Bronchial epithelial cell (primary cell): ENCODE data around the gene RUBCNL. TPM values are rescaled to one million over a fixed set of nuclear protein-coding genes. Genes with fewer than 3 reads are reported as not detected.

Experiments used
- DNase-seq: peaks from one replicate; pipeline ENCODE4 v3.0.0-alpha.2; 2010; ENCODE audit warnings: low read depth
- FAIRE-seq: peaks from 2 replicates; lab custom pipeline; 2011; peaks lifted over from hg19 to GRCh38; lab: Jason Lieb, UNC
- H3K27me3 ChIP-seq: 2 replicates; pipeline ENCODE4 v1.5.1; 2011; ENCODE audit warnings: low read length; ENCODE audit not compliant: control insufficient read depth, insufficient read depth
- H3K36me3 ChIP-seq: 2 replicates; pipeline ENCODE4 v1.5.1; 2011; ENCODE audit warnings: low read length; ENCODE audit not compliant: control insufficient read depth, insufficient read depth
- H3K4me3 ChIP-seq: 2 replicates; pipeline ENCODE4 v1.5.1; 2011; ENCODE audit warnings: mild to moderate bottlenecking, low read depth, low read length, control low read depth
- CTCF ChIP-seq: IDR thresholded peaks from 2 replicates; pipeline ENCODE4 v1.5.1; 2011; ENCODE audit warnings: mild to moderate bottlenecking, moderate library complexity, low read length, control low read depth, inconsistent platforms; ENCODE audit not compliant: insufficient read depth, severe bottlenecking
- total RNA-seq: library from RNA; depleted of rRNA; stranded (reverse); fragments of >200 nt; gene quantifications from 2 replicates; pipeline ENCODE4 v1.2.1, GENCODE V29; 2014

The RUBCNL gene
- total RNA-seq, 1 donor from 2014 or later = not detected

- no peak for DNase-seq
- FAIRE-seq = no peak
- no peaks in the 10 kb centered on the region for H3K27me3 ChIP-seq
- H3K36me3 ChIP-seq = no peaks in the 10 kb centered on the region
- TF ChIP-seq CTCF = no peak
- H3K4me3 ChIP-seq = no peak overlapping the region
Observed at GRCh38 chr13:46311217-46311616, 75.8 kb downstream of the RUBCNL start.

- no peak for DNase-seq
- no peak for TF ChIP-seq CTCF
- H3K27me3 ChIP-seq = no peaks in the 10 kb centered on the region
- FAIRE-seq = no peak
- no peaks in the 10 kb centered on the region for H3K36me3 ChIP-seq
- H3K4me3 ChIP-seq = no peak overlapping the region
Observed at GRCh38 chr13:46310066-46310465, 77.0 kb downstream of the RUBCNL start.

- DNase-seq (no peak), FAIRE-seq (no peak)
- H3K27me3 ChIP-seq = no peaks in the 10 kb centered on the region
- H3K36me3 ChIP-seq = no peaks in the 10 kb centered on the region
- TF ChIP-seq CTCF = no peak
- H3K4me3 ChIP-seq = no peak overlapping the region
Observed at GRCh38 chr13:46307554-46307953, 79.5 kb downstream of the RUBCNL start.

GRCh38 chr13:46304546-46304945 lies 82.5 kb downstream of the RUBCNL start:
- FAIRE-seq (no peak), DNase-seq (no peak)
- Histone ChIP-seq H3K27me3 (no peaks in the 10 kb centered on the region), H3K36me3 (no peaks in the 10 kb centered on the region), H3K4me3 (no peak overlapping the region)
- no peak for TF ChIP-seq CTCF

- Histone ChIP-seq H3K27me3 (no peaks in the 10 kb centered on the region), H3K4me3 (no peak overlapping the region), H3K36me3 (no peaks in the 10 kb centered on the region)
- FAIRE-seq = no peak
- DNase-seq = no peak
- no peak for TF ChIP-seq CTCF
Observed at GRCh38 chr13:46303742-46304385, 83.2 kb downstream of the RUBCNL start.

- no peak for TF ChIP-seq CTCF
- Histone ChIP-seq H3K36me3 (no peaks in the 10 kb centered on the region), H3K4me3 (no peak overlapping the region), H3K27me3 (no peaks in the 10 kb centered on the region)
- no peak for FAIRE-seq
- no peak for DNase-seq
Observed at GRCh38 chr13:46297361-46297811, 89.7 kb downstream of the RUBCNL start.
